DOHH2 (cell line): ENCODE measurements around the gene RHEX.
"Not testable (repeated sequence)": the region's sequence is repeated elsewhere in the genome, so short reads cannot be mapped to it uniquely, and the experiment has no call there.

Source experiments
- H3F3A ChIP-seq: fragments of 200-600 bp; sonication (generic), shearing (Covaris generic); 2 replicates; pipeline ENCODE4 v1.6.0; 2016; ENCODE audit warnings: antibody characterized with exemption, mild to moderate bottlenecking; ENCODE audit not compliant: control insufficient read depth, insufficient read depth
- H3K27ac ChIP-seq: fragments of 200-600 bp; sonication (generic); 2 replicates; pipeline ENCODE4 v1.5.1; 2014; ENCODE audit warnings: low read depth, mild to moderate bottlenecking, low read length, moderate library complexity
- H3K27me3 ChIP-seq: fragments of 200-600 bp; sonication (generic); 2 replicates; pipeline ENCODE4 v1.6.1; 2014; ENCODE audit warnings: mild to moderate bottlenecking, low read length, mixed read lengths; ENCODE audit not compliant: control insufficient read depth
- H3K36me3 ChIP-seq: fragments of 200-600 bp; sonication (generic); 2 replicates; pipeline ENCODE4 v1.6.1; 2014; ENCODE audit warnings: mild to moderate bottlenecking, low read length, moderate library complexity, mixed read lengths; ENCODE audit not compliant: control insufficient read depth
- H3K4me1 ChIP-seq: fragments of 200-600 bp; sonication (generic); 2 replicates; pipeline ENCODE4 v1.6.1; 2014; ENCODE audit warnings: mild to moderate bottlenecking, low read length, mixed read lengths; ENCODE audit not compliant: control insufficient read depth
- H3K4me2 ChIP-seq: fragments of 200-600 bp; sonication (generic); 2 replicates; pipeline ENCODE4 v1.6.0; 2014; ENCODE audit warnings: mild to moderate bottlenecking, low read length, moderate library complexity
- H3K4me3 ChIP-seq: fragments of 200-600 bp; sonication (generic); 2 replicates; pipeline ENCODE4 v1.5.1; 2014; ENCODE audit warnings: mild to moderate bottlenecking, low read length, mixed read lengths
- H3K79me2 ChIP-seq: fragments of 200-600 bp; sonication (generic); 2 replicates; pipeline ENCODE4 v1.6.1; 2014; ENCODE audit warnings: mild to moderate bottlenecking, low read length, mixed read lengths; ENCODE audit not compliant: control insufficient read depth
- H3K9me2 ChIP-seq: fragments of 200-600 bp; sonication (generic); replicated peaks from 2 replicates; pipeline ENCODE4 v1.6.1; 2014; ENCODE audit warnings: mild to moderate bottlenecking, low read length, mixed read lengths; ENCODE audit not compliant: control insufficient read depth
- H3K9me3 ChIP-seq: fragments of 200-600 bp; sonication (generic); 2 replicates; pipeline ENCODE4 v1.6.1; 2014; ENCODE audit warnings: antibody characterized with exemption, low read length, mixed read lengths; ENCODE audit not compliant: control insufficient read depth, insufficient read depth
- H4K20me1 ChIP-seq: fragments of 200-600 bp; sonication (generic); 2 replicates; pipeline ENCODE4 v1.6.0; 2014; ENCODE audit warnings: low read depth, mild to moderate bottlenecking, antibody characterized with exemption, low read length, moderate library complexity; ENCODE audit not compliant: control insufficient read depth, insufficient read depth
- EZH2phosphoT487 ChIP-seq: fragments of 200-600 bp; sonication (generic); IDR thresholded peaks from 2 replicates; pipeline ENCODE4 v1.6.1; 2017; ENCODE audit warnings: borderline replicate concordance, mild to moderate bottlenecking, antibody characterized with exemption, low read length, moderate library complexity, mixed read lengths
- TF ChIP-seq, protein P1 (sequence below): fragments of 200-600 bp; sonication (generic); IDR thresholded peaks from one replicate; pipeline ENCODE4 v1.5.1; 2014; ENCODE audit warnings: antibody characterized with exemption, mild to moderate bottlenecking, low read depth, low read length; ENCODE audit not compliant: poor library complexity, severe bottlenecking

Gene RHEX, protein sequence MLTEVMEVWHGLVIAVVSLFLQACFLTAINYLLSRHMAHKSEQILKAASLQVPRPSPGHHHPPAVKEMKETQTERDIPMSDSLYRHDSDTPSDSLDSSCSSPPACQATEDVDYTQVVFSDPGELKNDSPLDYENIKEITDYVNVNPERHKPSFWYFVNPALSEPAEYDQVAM

DNA sequence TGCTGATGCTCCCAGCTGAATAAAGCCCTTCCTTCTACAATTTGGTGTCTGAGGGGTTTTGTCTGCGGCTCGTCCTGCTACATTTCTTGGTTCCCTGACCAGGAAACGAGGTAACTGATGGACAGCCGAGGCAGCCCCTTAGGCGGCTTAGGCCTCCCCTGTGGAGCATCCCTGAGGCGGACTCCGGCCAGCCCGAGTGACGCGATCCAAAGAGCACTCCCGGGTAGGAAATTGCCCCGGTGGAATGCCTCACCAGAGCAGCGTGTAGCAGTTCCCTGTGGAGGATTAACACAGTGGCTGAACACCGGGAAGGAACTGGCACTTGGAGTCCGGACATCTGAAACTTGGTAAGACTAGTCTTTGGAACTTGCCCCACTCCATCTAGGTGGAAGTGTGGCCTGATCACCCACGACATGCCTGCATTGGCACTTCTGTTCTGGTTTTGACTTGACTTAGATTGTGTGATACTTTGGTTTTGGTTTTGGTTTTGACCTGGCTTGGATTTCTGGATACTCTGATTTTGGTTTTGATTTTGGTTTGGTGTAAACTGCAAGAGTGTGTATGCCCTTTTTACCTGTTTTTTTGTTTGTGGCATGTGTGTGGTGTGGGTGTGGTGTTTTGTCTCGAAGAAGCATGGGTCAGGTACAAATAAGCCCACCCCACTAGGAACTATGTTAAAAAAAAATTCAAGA lies at the start of gene RHEX:
Gene RHEX (plus strand): TSS at position 255 of the 692 bp plus-strand sequence. CDS start 44,656 bp downstream, outside the sequence.
- Histone ChIP-seq H3F3A (peaks cover 30% of the 10 kb centered on the region), H3K4me1 (peaks cover 86% of the 10 kb centered on the region), H3K79me2 (peaks cover 59% of the 10 kb centered on the region), H3K36me3 (peaks cover 43% of the 10 kb centered on the region), H3K4me2 (peak within 1 kb of the TSS; percentile 93), H3K27ac (peak within 1 kb of the TSS; percentile 92), H3K4me3 (peak within 1 kb of the TSS; percentile 92)
- not testable (repeated sequence) for H3K27me3 ChIP-seq, H4K20me1 ChIP-seq, H3K9me2 ChIP-seq, H3K9me3 ChIP-seq

DNA sequence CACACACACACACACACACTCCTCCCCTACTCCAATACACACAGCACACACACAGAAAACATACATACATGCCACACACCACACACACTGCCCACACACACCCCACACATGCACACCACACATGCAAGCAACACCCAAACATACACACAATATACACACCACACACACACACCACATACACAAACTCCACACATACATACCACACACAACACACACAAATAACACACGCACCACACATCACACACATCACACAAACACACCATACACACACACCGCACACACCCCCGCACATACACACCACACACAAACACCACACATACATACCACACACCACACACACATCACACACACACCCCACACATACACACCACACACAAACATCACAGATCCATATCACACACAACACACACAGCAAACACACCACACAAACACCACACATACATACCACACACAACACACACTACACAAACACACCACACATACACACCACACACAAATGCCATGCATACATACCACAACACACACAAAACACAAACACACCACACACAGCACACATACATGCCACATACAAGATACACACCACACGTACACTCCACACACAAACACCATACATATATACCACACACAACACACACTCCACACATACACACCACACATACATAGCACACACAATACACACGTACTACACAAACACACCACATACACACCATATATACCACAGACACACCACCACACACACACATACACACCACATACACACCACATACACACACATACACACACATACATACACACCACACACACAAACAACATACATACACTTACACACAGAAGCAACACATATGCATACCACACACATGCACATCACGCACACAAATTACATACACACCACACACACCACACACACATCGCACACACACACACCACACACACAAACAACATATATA lies 48.8 kb upstream of the RHEX start:
- H3K4me3 ChIP-seq = no peak overlapping the region
- H3K9me2 ChIP-seq = no peaks in the 10 kb centered on the region
- H3K79me2 ChIP-seq = no peaks in the 10 kb centered on the region
- H3K9me3 ChIP-seq = no peaks in the 10 kb centered on the region
- H3F3A ChIP-seq = no peaks in the 10 kb centered on the region
- no peak overlapping the region for H3K4me2 ChIP-seq
- no peaks in the 10 kb centered on the region for H3K36me3 ChIP-seq
- TF ChIP-seq, protein P1, sequence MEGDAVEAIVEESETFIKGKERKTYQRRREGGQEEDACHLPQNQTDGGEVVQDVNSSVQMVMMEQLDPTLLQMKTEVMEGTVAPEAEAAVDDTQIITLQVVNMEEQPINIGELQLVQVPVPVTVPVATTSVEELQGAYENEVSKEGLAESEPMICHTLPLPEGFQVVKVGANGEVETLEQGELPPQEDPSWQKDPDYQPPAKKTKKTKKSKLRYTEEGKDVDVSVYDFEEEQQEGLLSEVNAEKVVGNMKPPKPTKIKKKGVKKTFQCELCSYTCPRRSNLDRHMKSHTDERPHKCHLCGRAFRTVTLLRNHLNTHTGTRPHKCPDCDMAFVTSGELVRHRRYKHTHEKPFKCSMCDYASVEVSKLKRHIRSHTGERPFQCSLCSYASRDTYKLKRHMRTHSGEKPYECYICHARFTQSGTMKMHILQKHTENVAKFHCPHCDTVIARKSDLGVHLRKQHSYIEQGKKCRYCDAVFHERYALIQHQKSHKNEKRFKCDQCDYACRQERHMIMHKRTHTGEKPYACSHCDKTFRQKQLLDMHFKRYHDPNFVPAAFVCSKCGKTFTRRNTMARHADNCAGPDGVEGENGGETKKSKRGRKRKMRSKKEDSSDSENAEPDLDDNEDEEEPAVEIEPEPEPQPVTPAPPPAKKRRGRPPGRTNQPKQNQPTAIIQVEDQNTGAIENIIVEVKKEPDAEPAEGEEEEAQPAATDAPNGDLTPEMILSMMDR = no peak
- TF ChIP-seq EZH2phosphoT487 = no peak
- H4K20me1 ChIP-seq = no peaks in the 10 kb centered on the region
- no peaks in the 10 kb centered on the region for H3K4me1 ChIP-seq
- no peak overlapping the region for H3K27ac ChIP-seq
- peaks cover 4% of the 10 kb centered on the region; the same call in 1 of the 2 replicates for H3K27me3 ChIP-seq

DNA sequence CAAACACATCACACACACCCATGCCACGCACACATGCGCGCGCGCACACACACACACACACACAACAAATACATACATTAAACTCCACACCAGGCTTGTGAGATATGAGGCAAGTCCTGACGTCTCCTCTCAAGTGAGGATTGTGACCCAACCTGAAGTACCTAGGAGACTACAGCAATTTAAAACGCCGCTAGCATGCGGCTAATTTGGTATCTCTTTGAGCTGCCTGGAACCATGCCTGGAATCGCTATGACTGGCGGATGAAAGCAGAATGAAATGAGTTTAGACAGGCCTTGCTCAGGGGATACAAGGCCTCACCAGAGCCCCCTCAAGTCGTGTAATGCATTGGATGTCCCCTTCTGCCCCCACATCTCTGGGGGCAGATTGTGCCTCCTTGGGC lies 48.1 kb upstream of the RHEX start:
- Histone ChIP-seq H3K36me3 (no peaks in the 10 kb centered on the region), H3K9me3 (no peaks in the 10 kb centered on the region), H3K27me3 (peaks cover 4% of the 10 kb centered on the region; the same call in 1 of the 2 replicates), H3K4me2 (no peak overlapping the region), H3F3A (no peaks in the 10 kb centered on the region), H3K79me2 (no peaks in the 10 kb centered on the region), H4K20me1 (no peaks in the 10 kb centered on the region), H3K27ac (no peak overlapping the region), H3K9me2 (no peaks in the 10 kb centered on the region), H3K4me3 (no peak overlapping the region), H3K4me1 (no peaks in the 10 kb centered on the region)
- TF ChIP-seq EZH2phosphoT487 = no peak
- TF ChIP-seq, protein P1 = no peak
